Transverse colon (tissue), 4 donors: ENCODE data around the gene OBSCN. TPM values are rescaled to one million over a fixed set of nuclear protein-coding genes. Genes with fewer than 3 reads are reported as not detected.

Source experiments
- DNase-seq: peaks from one replicate; pipeline ENCODE4 v3.0.0-alpha.2; 2019
- H3K27ac ChIP-seq, 4 donors: fragments of 200-600 bp; sonication (generic); 2 replicates each; pipeline ENCODE4 v1.5.1; 2016 to 2018; ENCODE audit warnings: inconsistent platforms in 4 of 4
- H3K27me3 ChIP-seq: fragments of 200-600 bp; sonication (generic); 2 replicates; pipeline ENCODE4 v1.5.1; 2017; ENCODE audit warnings: inconsistent platforms
- H3K36me3 ChIP-seq, 4 donors: fragments of 200-600 bp; sonication (generic); 2 replicates each; pipeline ENCODE4 v1.5.1; 2017 to 2019; ENCODE audit warnings: inconsistent platforms in 4 of 4
- H3K4me1 ChIP-seq, 4 donors: fragments of 200-600 bp; sonication (generic); 2 replicates each; pipeline ENCODE4 v1.5.1; 2017 to 2020; ENCODE audit warnings: inconsistent platforms in 4 of 4
- H3K4me3 ChIP-seq, 4 donors: fragments of 200-600 bp; sonication (generic); 1 replicate in 1 of 4; 2 replicates in 3 of 4; pipeline versions ENCODE4 v1.5.1 to v1.6.1; 2017 to 2019; ENCODE audit warnings: inconsistent platforms in 4 of 4
- H3K9me3 ChIP-seq, 2 donors: fragments of 200-600 bp; sonication (generic); 2 replicates each; pipeline ENCODE4 v1.5.1; 2017 to 2019; ENCODE audit warnings: inconsistent platforms in 2 of 2
- CTCF ChIP-seq, 5 experiments: fragments of 200-600 bp in 3 of 5; fragments of 450-650 bp in 2 of 5; sonication (generic) in 3 of 5; IDR thresholded peaks; 1 replicate in 2 of 5; 2 replicates in 3 of 5; pipeline ENCODE4 v1.5.1; 2016 to 2017; ENCODE audit warnings: antibody characterized with exemption in 5 of 5, inconsistent platforms in 3 of 5, mild to moderate bottlenecking in 2 of 5, moderate library complexity in 1 of 5
- EP300 ChIP-seq: sonication (generic); formaldehyde crosslinking; IDR thresholded peaks from one replicate; pipeline ENCODE4 v1.6.1; 2017; ENCODE audit warnings: antibody characterized with exemption, low read depth
- POLR2A ChIP-seq: fragments of 450-650 bp; IDR thresholded peaks from one replicate; pipeline ENCODE4 v1.6.1; 2016; ENCODE audit warnings: antibody characterized with exemption, mild to moderate bottlenecking, moderate library complexity
- POLR2AphosphoS5 ChIP-seq, 3 donors: sonication (generic); formaldehyde crosslinking; IDR thresholded peaks; one replicate each; pipeline ENCODE4 v1.6.1; 2016; ENCODE audit warnings: antibody characterized with exemption in 3 of 3
- WGBS, 2 donors: methylation state at CpG; one replicate each; pipeline ENCODE4 v1.1.5; 2018; ENCODE audit warnings: low coverage in 1 of 2; 5-methylcytosine and 5-hydroxymethylcytosine counted together
- in situ Hi-C, 4 donors: fragments of 200-750 bp; cut with MboI; loops; one replicate each; pipeline versions ENCODE4 v1.15.0 to v1.15.1; 2017; ENCODE audit warnings: low sequenced_read_pairs in 3 of 4, low pct_ligation_motif_present in 1 of 4, low pct_unique_long_range_greater_than_20kb in 1 of 4
- intact Hi-C: fragments of 100-400 bp; cut with DNase I; formaldehyde crosslinking; loops from one replicate; pipeline ENCODE4 v1.15.1; 2023; ENCODE audit warnings: low total_unique reads
- total RNA-seq, 4 donors: library from RNA; depleted of rRNA; stranded (reverse); fragments of >200 nt; gene quantifications; one replicate each; pipeline ENCODE4 v1.1.0, GENCODE V29; 2016

OBSCN gene
- total RNA-seq, 4 donors from 2014 or later = 11.9 to 21.7 (median 15.8) TPM

DNA sequence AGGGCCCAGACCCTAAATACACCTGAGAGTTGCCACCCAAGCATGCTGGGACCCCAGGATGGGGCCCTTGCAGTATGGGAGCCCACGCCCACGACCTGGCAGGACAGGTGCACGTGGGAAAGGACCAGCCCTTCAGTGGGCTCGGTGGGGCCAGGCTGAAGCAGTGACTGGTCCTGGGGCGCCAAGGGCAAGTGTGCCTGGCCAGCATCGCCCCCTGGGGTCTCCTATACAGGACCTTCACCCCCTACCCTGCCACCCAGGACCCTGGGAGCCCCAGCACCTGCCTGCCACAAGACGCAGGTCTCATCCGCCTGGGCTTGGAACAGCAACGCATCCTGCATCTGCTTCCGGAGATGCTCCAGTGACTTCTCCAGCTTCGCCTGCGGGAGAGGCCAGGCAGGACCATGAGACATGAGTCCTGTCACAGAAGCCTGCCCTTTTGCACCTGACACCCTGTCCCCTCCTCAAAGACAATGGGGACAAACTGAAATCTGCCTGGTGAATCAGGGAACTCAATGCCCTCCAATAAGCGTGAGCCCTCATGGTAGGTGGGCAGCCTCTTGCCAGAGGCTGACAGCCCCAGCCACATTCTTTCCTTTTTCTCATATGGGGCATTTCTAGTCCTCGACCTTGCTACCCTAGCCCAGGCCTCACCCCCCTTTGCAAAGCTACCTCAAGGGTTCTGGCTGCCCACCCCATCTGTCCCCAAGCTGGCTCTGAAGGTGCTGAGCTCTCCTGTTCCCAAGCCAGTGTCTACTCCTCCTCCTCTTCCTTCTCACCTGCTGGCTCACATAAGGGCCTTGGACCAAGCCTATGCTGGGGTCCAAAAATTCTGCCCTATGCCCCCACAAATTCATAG lies 194.2 kb downstream of the OBSCN start:
- H3K4me3 ChIP-seq = no peak overlapping the region
- no peak overlapping the region for H3K27ac ChIP-seq
- H3K9me3 ChIP-seq = no peaks in the 10 kb centered on the region
- intact Hi-C loops = no loop called here
- H3K36me3 ChIP-seq = peaks cover 0 to 18% (median 0%) of the 10 kb centered on the region in 4 donors
- in situ Hi-C loops = no loop called here
- 94 to 96% methylated on average over 3 to 14 of the region's 14 CpGs for WGBS, 2 donors
- no peak for TF ChIP-seq POLR2A
- no peak for TF ChIP-seq EP300
- TF ChIP-seq CTCF (IDR thresholded peaks at IDR 0.05) = no peak
- no peak for TF ChIP-seq POLR2AphosphoS5 (IDR thresholded peaks at IDR 0.05)
- no peak for DNase-seq
- H3K27me3 ChIP-seq = no peaks in the 10 kb centered on the region
- peaks cover 12 to 24% (median 21%) of the 10 kb centered on the region in 4 donors for H3K4me1 ChIP-seq

DNA sequence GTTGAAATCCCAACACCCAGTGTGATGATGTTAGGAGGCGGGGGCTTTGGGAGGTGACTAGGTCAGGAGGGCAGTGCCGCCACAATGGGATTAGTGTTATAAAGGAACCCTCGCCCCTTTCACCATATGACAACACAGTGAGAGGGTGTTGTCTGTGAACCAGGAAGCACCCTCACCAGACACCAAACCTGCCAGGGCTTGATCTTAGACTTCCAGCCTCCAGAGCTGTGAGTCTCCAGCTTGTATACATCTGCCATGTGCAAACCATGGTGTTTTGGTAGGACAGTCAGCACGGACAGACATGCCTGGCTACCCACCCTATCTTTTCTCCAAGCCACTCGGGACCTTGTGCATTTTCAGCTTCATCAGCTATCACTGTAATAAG lies 194.8 kb downstream of the OBSCN start:
- H3K27me3 ChIP-seq = no peaks in the 10 kb centered on the region
- WGBS, 2 donors = 92% methylated on average over 5 of the region's 5 CpGs; no CpG with 5 or more reads in 1 of the 2 donors
- H3K36me3 ChIP-seq = peaks cover 0 to 18% (median 0%) of the 10 kb centered on the region in 4 donors
- H3K9me3 ChIP-seq = no peaks in the 10 kb centered on the region
- intact Hi-C loops = no loop called here
- no peak for DNase-seq
- no peak overlapping the region for H3K27ac ChIP-seq
- TF ChIP-seq POLR2AphosphoS5 (IDR thresholded peaks at IDR 0.05) = no peak
- no peak for TF ChIP-seq POLR2A
- TF ChIP-seq EP300 = no peak
- no peak for TF ChIP-seq CTCF (IDR thresholded peaks at IDR 0.05)
- H3K4me1 ChIP-seq = peaks cover 12 to 30% (median 26%) of the 10 kb centered on the region in 4 donors
- no peak overlapping the region for H3K4me3 ChIP-seq
- in situ Hi-C loops = no loop called here

GRCh38 chr1:228403231-228403631 lies 195.4 kb downstream of the OBSCN start:
- no peak for TF ChIP-seq CTCF (IDR thresholded peaks at IDR 0.05)
- no peak for TF ChIP-seq POLR2AphosphoS5 (IDR thresholded peaks at IDR 0.05)
- Histone ChIP-seq H3K27ac (no peak overlapping the region), H3K4me1 (peaks cover 12 to 36% (median 30%) of the 10 kb centered on the region in 4 donors), H3K9me3 (no peaks in the 10 kb centered on the region), H3K27me3 (no peaks in the 10 kb centered on the region), H3K4me3 (no peak overlapping the region), H3K36me3 (peaks cover 0 to 16% (median 0%) of the 10 kb centered on the region in 4 donors)
- no peak for DNase-seq
- WGBS, 2 donors = 94% methylated on average over 9 of the region's 9 CpGs; no CpG with 5 or more reads in 1 of the 2 donors
- in situ Hi-C loops (no loop called here), intact Hi-C loops (no loop called here)

DNA sequence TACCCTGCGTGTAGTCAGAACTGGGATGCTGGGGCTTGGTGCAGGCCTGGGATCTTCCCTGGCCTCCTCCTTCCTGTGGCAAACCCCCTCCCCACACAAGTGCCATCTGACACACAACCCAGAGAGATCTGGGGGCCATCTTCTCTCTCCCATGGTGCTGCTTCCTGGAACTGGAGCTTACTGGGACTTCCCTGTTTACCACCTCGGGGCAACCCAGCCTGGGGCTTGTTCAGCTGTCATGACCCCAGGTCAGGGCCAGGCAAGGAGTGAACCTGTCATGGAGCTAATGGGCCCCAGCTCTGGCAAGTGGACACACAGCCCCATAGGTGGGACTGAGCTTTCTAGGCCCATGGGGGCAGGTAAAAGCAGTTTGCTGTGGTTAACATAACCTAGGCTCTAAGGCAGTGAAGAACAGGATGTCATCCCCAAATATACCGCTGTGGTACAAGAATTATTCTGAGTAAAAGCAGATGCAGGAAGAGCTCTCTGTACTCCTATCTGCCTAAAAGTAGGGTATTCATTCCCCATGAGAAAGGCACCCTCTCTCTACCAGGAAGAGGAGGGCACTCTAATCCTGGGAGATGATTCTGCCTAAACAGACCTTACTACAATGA lies 196.4 kb downstream of the OBSCN start:
- Histone ChIP-seq H3K27ac (no peak overlapping the region), H3K27me3 (no peaks in the 10 kb centered on the region), H3K4me3 (no peak overlapping the region), H3K9me3 (no peaks in the 10 kb centered on the region), H3K36me3 (peaks cover 0 to 7% (median 0%) of the 10 kb centered on the region in 4 donors), H3K4me1 (peaks cover 12 to 39% (median 30%) of the 10 kb centered on the region in 4 donors)
- no peak for DNase-seq
- whole genome bisulfite sequencing, 2 donors = 74% methylated on average over 3 of the region's 3 CpGs; no CpG with 5 or more reads in 1 of the 2 donors
- no peak for TF ChIP-seq EP300
- TF ChIP-seq POLR2AphosphoS5 (IDR thresholded peaks at IDR 0.05) = no peak
- no peak for TF ChIP-seq POLR2A
- TF ChIP-seq CTCF (IDR thresholded peaks at IDR 0.05) = no peak
- in situ Hi-C loops = no loop called here
- intact Hi-C loops = no loop called here
